NCI-H774 (cell line): ENCODE results near the gene FAM181A.

Source experiments
- DNase-seq: peaks from one replicate; lab custom pipeline; 2025; lab: John Stamatoyannopoulos, UW

Gene FAM181A

GRCh38 chr14:93950948-93951634, 23.9 kb downstream of the FAM181A start:
- DNase-seq = no peak

- DNase-seq = no peak
These were observed 24.7 kb downstream of the FAM181A start for GRCh38 chr14:93951635-93952540.

GRCh38 chr14:93952829-93953228, 25.7 kb downstream of the FAM181A start:
- DNase-seq = no peak

- no peak for DNase-seq
These were observed 26.1 kb downstream of the FAM181A start for GRCh38 chr14:93953263-93953662.

- DNase-seq = no peak
These were observed 26.8 kb downstream of the FAM181A start for GRCh38 chr14:93953739-93954515.

GRCh38 chr14:93954516-93954830, 27.3 kb downstream of the FAM181A start:
- DNase-seq = no peak

GRCh38 chr14:93954900-93955849, 28.0 kb downstream of the FAM181A start:
- DNase-seq = no peak

GRCh38 chr14:93955850-93956481, 28.8 kb downstream of the FAM181A start:
- peak; percentile 50 for DNase-seq

GRCh38 chr14:93956514-93957332, 29.6 kb downstream of the FAM181A start:
- DNase-seq = no peak

GRCh38 chr14:93957333-93957710, 30.2 kb downstream of the FAM181A start:
- no peak for DNase-seq

GRCh38 chr14:93957751-93958566, 30.8 kb downstream of the FAM181A start:
- no peak for DNase-seq

- DNase-seq = no peak
These were observed 31.6 kb downstream of the FAM181A start for GRCh38 chr14:93958567-93959238.

GRCh38 chr14:93959239-93960107, 32.3 kb downstream of the FAM181A start:
- DNase-seq = no peak

- no peak for DNase-seq
These were observed 32.9 kb downstream of the FAM181A start for GRCh38 chr14:93960108-93960475.

GRCh38 chr14:93960774-93961438, 33.8 kb downstream of the FAM181A start:
- DNase-seq = no peak

GRCh38 chr14:93961620-93962019, 34.5 kb downstream of the FAM181A start:
- DNase-seq = no peak
